HL-60 (cell line): ENCODE results near the gene ARHGAP40.

Experiments used
- DNase-seq, 2 experiments: peaks; one replicate each; pipeline ENCODE4 v3.0.0-alpha.2; 2010 to 2020; ENCODE audit warnings: low read depth in 1 of 2, low spot score in 1 of 2
- H3K27ac ChIP-seq: fragments of 250-450 bp; sonication (Bioruptor Pico); replicated peaks from 2 replicates; pipeline ENCODE4 v1.5.1; 2020; ENCODE audit warnings: mild to moderate bottlenecking, moderate library complexity
- H3K27me3 ChIP-seq: fragments of 250-450 bp; sonication (Bioruptor Pico); 2 replicates; pipeline ENCODE4 v1.5.1; 2021; ENCODE audit warnings: mild to moderate bottlenecking, moderate library complexity; ENCODE audit not compliant: insufficient read depth, poor library complexity, severe bottlenecking
- H3K4me3 ChIP-seq: replicated peaks from 2 replicates; pipeline ENCODE4 v1.5.1; 2011; ENCODE audit warnings: mild to moderate bottlenecking, control low read depth, low read length; ENCODE audit not compliant: insufficient read depth
- GABPA ChIP-seq: IDR thresholded peaks from 2 replicates; pipeline ENCODE4 v1.6.1; 2012; ENCODE audit warnings: low read depth
- POLR2AphosphoS5 ChIP-seq: IDR thresholded peaks from 2 replicates; pipeline ENCODE4 v1.6.1; 2012; ENCODE audit warnings: low read depth
- SPI1 ChIP-seq: IDR thresholded peaks from 2 replicates; pipeline ENCODE4 v1.6.1; 2012; ENCODE audit warnings: low read depth, mild to moderate bottlenecking, borderline replicate concordance
- TF ChIP-seq, protein P1 (sequence below): IDR thresholded peaks from one replicate; pipeline ENCODE4 v1.5.1; 2011; ENCODE audit warnings: low read length, control low read depth, inconsistent platforms; ENCODE audit not compliant: insufficient read depth
- TF ChIP-seq, protein P2 (sequence below): IDR thresholded peaks from 2 replicates; pipeline ENCODE4 v1.6.1; 2012; ENCODE audit warnings: low read depth; ENCODE audit not compliant: insufficient replicate concordance

Gene ARHGAP40

DNA sequence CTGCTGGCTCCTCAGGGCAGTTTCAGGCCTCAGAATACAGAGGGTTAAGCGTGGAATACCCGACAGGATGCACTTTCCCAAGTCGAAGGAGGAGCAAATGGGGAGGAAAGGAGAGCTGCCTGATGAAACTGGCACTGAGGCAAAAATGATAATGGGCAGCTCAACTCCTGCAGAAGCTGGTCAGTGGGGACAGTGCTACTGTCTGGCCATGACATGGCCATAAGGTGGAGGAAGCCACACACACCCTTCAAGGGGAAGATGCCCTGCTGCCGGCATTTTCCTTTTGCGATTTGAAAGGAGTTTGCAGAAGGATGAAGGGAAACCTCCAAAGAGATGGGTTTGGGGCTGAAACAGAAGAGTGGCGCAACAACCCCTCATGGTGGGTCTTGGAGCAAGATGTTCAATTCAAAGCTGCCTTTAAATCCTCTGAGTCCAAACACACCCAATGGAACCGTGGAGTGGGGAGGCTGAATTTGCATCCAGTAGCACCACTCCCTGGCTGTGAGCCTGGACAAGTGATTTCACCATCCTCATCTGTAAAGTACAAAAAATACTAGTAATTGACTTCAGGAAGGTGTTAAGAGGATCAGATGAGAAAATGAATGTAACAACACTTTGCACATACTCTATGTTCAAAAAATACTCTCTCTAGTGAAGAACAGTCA is 17.4 kb upstream of the ARHGAP40 start:
- H3K27me3 ChIP-seq, result peaks cover 4% of the 10 kb centered on the region
- no peak for TF ChIP-seq SPI1
- TF ChIP-seq, protein P1, sequence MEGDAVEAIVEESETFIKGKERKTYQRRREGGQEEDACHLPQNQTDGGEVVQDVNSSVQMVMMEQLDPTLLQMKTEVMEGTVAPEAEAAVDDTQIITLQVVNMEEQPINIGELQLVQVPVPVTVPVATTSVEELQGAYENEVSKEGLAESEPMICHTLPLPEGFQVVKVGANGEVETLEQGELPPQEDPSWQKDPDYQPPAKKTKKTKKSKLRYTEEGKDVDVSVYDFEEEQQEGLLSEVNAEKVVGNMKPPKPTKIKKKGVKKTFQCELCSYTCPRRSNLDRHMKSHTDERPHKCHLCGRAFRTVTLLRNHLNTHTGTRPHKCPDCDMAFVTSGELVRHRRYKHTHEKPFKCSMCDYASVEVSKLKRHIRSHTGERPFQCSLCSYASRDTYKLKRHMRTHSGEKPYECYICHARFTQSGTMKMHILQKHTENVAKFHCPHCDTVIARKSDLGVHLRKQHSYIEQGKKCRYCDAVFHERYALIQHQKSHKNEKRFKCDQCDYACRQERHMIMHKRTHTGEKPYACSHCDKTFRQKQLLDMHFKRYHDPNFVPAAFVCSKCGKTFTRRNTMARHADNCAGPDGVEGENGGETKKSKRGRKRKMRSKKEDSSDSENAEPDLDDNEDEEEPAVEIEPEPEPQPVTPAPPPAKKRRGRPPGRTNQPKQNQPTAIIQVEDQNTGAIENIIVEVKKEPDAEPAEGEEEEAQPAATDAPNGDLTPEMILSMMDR, result no peak
- no peak for TF ChIP-seq POLR2AphosphoS5
- TF ChIP-seq, protein P2, sequence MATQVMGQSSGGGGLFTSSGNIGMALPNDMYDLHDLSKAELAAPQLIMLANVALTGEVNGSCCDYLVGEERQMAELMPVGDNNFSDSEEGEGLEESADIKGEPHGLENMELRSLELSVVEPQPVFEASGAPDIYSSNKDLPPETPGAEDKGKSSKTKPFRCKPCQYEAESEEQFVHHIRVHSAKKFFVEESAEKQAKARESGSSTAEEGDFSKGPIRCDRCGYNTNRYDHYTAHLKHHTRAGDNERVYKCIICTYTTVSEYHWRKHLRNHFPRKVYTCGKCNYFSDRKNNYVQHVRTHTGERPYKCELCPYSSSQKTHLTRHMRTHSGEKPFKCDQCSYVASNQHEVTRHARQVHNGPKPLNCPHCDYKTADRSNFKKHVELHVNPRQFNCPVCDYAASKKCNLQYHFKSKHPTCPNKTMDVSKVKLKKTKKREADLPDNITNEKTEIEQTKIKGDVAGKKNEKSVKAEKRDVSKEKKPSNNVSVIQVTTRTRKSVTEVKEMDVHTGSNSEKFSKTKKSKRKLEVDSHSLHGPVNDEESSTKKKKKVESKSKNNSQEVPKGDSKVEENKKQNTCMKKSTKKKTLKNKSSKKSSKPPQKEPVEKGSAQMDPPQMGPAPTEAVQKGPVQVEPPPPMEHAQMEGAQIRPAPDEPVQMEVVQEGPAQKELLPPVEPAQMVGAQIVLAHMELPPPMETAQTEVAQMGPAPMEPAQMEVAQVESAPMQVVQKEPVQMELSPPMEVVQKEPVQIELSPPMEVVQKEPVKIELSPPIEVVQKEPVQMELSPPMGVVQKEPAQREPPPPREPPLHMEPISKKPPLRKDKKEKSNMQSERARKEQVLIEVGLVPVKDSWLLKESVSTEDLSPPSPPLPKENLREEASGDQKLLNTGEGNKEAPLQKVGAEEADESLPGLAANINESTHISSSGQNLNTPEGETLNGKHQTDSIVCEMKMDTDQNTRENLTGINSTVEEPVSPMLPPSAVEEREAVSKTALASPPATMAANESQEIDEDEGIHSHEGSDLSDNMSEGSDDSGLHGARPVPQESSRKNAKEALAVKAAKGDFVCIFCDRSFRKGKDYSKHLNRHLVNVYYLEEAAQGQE, result no peak
- TF ChIP-seq GABPA, result no peak
- no peak overlapping the region for H3K4me3 ChIP-seq
- DNase-seq, result no peak
- H3K27ac ChIP-seq, result no peak overlapping the region

DNA sequence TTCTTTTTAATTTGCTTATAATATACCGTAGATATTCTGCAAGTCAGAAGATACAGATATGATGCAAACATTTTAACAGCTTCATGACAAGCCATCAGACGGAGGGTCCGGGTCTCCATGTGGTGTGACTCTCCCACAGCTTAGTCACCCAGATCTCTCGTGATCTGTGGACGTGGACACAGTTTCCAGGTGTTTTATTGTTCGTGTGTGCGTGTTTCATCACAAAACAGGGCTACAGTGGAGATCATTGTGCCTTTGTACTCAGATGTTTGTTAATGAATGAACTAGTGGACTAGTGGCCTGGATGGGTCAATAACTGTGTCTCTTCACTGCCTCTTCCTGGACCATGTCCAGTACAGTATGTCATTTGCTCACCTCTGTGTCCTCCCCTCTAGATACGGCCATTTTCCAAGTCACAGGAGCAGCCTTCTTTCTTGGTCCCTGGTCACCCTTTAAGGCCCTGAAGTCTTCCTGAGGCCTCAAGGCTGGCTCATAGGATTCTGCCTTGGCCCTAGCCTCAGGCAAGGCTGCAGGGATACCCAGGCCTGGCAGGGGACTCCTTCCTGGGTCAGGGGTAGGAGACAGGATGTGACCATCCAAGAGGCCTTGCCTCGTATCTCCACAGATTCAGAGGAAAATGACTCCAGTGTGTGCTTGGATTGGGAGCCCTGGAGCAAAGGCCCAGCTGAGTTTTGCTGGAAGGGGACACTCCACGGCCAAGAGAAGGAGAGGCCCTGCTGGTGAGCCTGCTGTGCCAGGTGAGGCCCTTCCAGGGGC is 16.0 kb upstream of the ARHGAP40 start:
- Histone ChIP-seq H3K4me3 (no peak overlapping the region), H3K27ac (no peak overlapping the region), H3K27me3 (peaks cover 4% of the 10 kb centered on the region)
- no peak for DNase-seq
- TF ChIP-seq GABPA, result no peak
- TF ChIP-seq POLR2AphosphoS5, result no peak
- TF ChIP-seq SPI1, result no peak
- TF ChIP-seq, protein P2, result no peak
- TF ChIP-seq, protein P1, result no peak

DNA sequence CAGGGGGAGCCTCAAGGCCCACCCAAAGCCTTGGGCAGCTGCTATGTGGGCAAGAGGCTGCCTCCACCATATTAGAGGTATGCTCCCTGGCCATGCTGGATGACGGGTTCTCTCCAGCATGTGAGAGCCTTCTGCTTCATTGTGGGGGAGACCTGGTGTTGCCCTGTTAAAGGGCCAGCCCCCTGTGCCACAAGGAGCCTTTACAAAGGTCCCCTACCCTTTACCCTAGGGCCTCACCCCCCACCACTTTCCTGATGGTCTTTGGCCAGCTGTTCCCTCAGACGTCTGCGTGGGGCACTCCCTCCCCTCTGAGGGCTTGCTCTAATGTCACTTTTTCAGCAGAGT is 15.5 kb upstream of the ARHGAP40 start:
- H3K27me3 ChIP-seq, result peaks cover 1% of the 10 kb centered on the region
- no peak overlapping the region for H3K4me3 ChIP-seq
- no peak for DNase-seq
- TF ChIP-seq, protein P2, result no peak
- TF ChIP-seq, protein P1, result no peak
- TF ChIP-seq SPI1 (no peak), POLR2AphosphoS5 (no peak), GABPA (no peak)
- H3K27ac ChIP-seq, result no peak overlapping the region
